Tibial nerve (tissue), 4 donors: ENCODE results near the gene ATXN2L. TPM values are rescaled to one million over a fixed set of nuclear protein-coding genes. Genes with fewer than 3 reads are reported as not detected.
"Not testable (repeated sequence)": the region's sequence is repeated elsewhere in the genome, so short reads cannot be mapped to it uniquely, and the experiment has no call there.

Experiments used
- DNase-seq, 2 donors: peaks; one replicate each; pipeline ENCODE4 v3.0.0-alpha.2; 2019; ENCODE audit warnings: low spot score in 2 of 2
- H3K27ac ChIP-seq, 4 donors: fragments of 200-600 bp; sonication (generic) in 3 of 4; one replicate each; pipeline ENCODE4 v1.5.1; 2017 to 2019; ENCODE audit warnings: mild to moderate bottlenecking in 1 of 4
- H3K27me3 ChIP-seq, 2 donors: fragments of 200-600 bp; sonication (generic) in 1 of 2; one replicate each; pipeline versions ENCODE4 v1.5.1 to v1.6.0; 2017 to 2019
- H3K36me3 ChIP-seq, 3 donors: fragments of 200-600 bp; sonication (generic); one replicate each; pipeline ENCODE4 v1.5.1; 2018 to 2019
- H3K4me1 ChIP-seq, 4 donors: fragments of 200-600 bp; sonication (generic) in 3 of 4; one replicate each; pipeline ENCODE4 v1.5.1; 2017 to 2019
- H3K4me3 ChIP-seq, 4 donors: fragments of 200-600 bp; sonication (generic) in 3 of 4; one replicate each; pipeline ENCODE4 v1.5.1; 2017 to 2019; ENCODE audit warnings: mild to moderate bottlenecking in 1 of 4, moderate library complexity in 1 of 4
- H3K9me3 ChIP-seq, 4 donors: fragments of 200-600 bp; sonication (generic) in 3 of 4; one replicate each; pipeline ENCODE4 v1.5.1; 2017 to 2019
- EP300 ChIP-seq, 2 donors: sonication (generic); formaldehyde crosslinking; IDR thresholded peaks; one replicate each; pipeline ENCODE4 v1.6.1; 2017; ENCODE audit warnings: antibody characterized with exemption in 2 of 2, mild to moderate bottlenecking in 1 of 2
- POLR2A ChIP-seq, 2 donors: fragments of 450-650 bp; IDR thresholded peaks; one replicate each; pipeline ENCODE4 v1.6.1; 2017; ENCODE audit warnings: antibody characterized with exemption in 2 of 2, mild to moderate bottlenecking in 2 of 2, moderate library complexity in 2 of 2
- WGBS, 2 donors: methylation state at CpG; one replicate each; pipeline ENCODE4 v1.1.5; 2018; 5-methylcytosine and 5-hydroxymethylcytosine counted together
- total RNA-seq, 4 donors: library from RNA; depleted of rRNA; stranded (reverse); fragments of >200 nt; gene quantifications; one replicate each; pipeline ENCODE4 v1.1.0, GENCODE V29; 2016
- TF ChIP-seq, protein P1 (sequence below), 5 experiments: fragments of 200-600 bp in 3 of 5; fragments of 450-650 bp in 2 of 5; sonication (generic) in 3 of 5; IDR thresholded peaks; one replicate each; pipeline ENCODE4 v1.5.1; 2016 to 2019; ENCODE audit warnings: antibody characterized with exemption in 5 of 5, mild to moderate bottlenecking in 3 of 5, moderate library complexity in 2 of 5

The ATXN2L gene
- total RNA-seq, 4 donors from 2014 or later: 57.6 to 121 (median 87.7) TPM

DNA sequence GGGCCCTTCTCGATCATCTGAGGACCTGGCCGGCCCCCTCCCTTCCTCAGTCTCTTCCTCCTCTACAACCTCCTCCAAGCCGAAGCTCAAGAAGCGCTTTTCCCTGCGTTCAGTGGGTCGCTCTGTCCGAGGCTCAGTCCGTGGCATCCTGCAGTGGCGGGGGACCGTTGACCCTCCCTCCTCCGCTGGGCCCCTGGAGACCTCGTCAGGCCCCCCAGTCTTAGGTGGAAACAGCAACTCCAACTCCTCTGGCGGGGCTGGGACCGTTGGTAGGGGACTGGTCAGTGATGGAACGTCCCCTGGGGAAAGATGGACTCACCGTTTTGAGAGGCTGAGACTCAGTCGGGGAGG is 43.6 kb downstream of the ATXN2L start:
- TF ChIP-seq, protein P1, sequence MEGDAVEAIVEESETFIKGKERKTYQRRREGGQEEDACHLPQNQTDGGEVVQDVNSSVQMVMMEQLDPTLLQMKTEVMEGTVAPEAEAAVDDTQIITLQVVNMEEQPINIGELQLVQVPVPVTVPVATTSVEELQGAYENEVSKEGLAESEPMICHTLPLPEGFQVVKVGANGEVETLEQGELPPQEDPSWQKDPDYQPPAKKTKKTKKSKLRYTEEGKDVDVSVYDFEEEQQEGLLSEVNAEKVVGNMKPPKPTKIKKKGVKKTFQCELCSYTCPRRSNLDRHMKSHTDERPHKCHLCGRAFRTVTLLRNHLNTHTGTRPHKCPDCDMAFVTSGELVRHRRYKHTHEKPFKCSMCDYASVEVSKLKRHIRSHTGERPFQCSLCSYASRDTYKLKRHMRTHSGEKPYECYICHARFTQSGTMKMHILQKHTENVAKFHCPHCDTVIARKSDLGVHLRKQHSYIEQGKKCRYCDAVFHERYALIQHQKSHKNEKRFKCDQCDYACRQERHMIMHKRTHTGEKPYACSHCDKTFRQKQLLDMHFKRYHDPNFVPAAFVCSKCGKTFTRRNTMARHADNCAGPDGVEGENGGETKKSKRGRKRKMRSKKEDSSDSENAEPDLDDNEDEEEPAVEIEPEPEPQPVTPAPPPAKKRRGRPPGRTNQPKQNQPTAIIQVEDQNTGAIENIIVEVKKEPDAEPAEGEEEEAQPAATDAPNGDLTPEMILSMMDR (IDR thresholded peaks at IDR 0.05): no peak
- TF ChIP-seq POLR2A (IDR thresholded peaks at IDR 0.05) (no peak), EP300 (IDR thresholded peaks at IDR 0.05) (no peak)

DNA sequence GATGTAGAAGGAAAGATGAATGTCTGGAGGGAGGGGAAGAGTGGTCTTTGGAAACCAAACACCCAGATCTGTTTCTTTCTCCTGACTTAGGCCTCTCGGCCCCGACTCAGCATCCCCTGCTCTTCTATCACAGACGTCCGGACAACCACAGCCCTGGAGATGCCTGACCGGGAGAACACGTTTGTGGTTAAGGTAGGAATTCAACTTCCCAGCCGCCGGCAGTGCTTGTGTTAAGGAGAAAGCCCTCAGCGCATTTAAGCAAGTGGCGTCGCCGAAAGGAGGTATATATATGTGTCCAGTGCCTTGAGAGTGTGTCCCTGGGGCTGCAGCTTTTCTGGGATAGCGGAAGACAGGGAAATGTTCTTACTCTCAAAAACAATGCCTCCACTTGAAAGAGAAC is 44.4 kb downstream of the ATXN2L start:
- WGBS, 2 donors: 91 to 92% methylated on average over 13 of the region's 13 CpGs

More for the DNA sequence above, 43.6 kb downstream of the ATXN2L start:
- peaks cover 0 to 34% (median 10%) of the 10 kb centered on the region in 4 donors for H3K4me1 ChIP-seq
- H3K36me3 ChIP-seq: peaks cover 0 to 59% (median 33%) of the 10 kb centered on the region in 3 donors
- no peaks in the 10 kb centered on the region for H3K27me3 ChIP-seq
- no peaks in the 10 kb centered on the region for H3K9me3 ChIP-seq
- no peak overlapping the region for H3K4me3 ChIP-seq
- DNase-seq: no peak
- H3K27ac ChIP-seq: no peak overlapping the region
- 73 to 82% methylated on average over 16 to 17 of the region's 17 CpGs for WGBS, 2 donors

DNA sequence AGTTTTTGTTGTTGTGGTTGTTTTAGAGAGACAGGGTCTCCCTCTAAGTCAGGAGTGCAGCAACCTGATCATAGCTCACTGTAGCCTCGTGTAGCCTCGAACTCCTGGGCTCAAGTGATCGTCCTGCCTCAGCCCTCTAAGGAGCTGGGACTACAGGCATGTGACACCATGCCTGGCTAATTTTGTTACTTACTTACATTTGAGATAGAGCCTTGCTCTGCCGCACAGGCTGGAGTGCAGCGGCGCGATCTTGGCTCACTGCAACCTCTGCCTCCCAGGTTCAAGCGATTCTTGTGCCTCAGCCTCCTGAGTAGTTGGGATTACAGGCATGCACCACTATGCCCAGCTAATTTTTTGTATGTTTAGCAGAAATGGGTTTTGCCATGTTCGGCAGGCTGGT is 44.8 kb downstream of the ATXN2L start:
- not testable (repeated sequence) for H3K4me3 ChIP-seq, DNase-seq, H3K27ac ChIP-seq, H3K27me3 ChIP-seq, H3K9me3 ChIP-seq
- Histone ChIP-seq H3K36me3 (peaks cover 0 to 71% (median 33%) of the 10 kb centered on the region in 3 donors), H3K4me1 (peaks cover 0 to 28% (median 10%) of the 10 kb centered on the region in 4 donors)
- WGBS, 2 donors: 89 to 91% methylated on average over 9 of the region's 9 CpGs

More for the DNA sequence above, 44.4 kb downstream of the ATXN2L start:
- Histone ChIP-seq H3K27ac (no peak overlapping the region), H3K4me3 (no peak overlapping the region), H3K4me1 (peaks cover 0 to 32% (median 10%) of the 10 kb centered on the region in 4 donors), H3K27me3 (no peaks in the 10 kb centered on the region), H3K36me3 (peaks cover 0 to 67% (median 33%) of the 10 kb centered on the region in 3 donors), H3K9me3 (no peaks in the 10 kb centered on the region)
- no peak for DNase-seq
- TF ChIP-seq, protein P1 (IDR thresholded peaks at IDR 0.05): no peak
- TF ChIP-seq POLR2A (IDR thresholded peaks at IDR 0.05): no peak
- no peak for TF ChIP-seq EP300 (IDR thresholded peaks at IDR 0.05)

DNA sequence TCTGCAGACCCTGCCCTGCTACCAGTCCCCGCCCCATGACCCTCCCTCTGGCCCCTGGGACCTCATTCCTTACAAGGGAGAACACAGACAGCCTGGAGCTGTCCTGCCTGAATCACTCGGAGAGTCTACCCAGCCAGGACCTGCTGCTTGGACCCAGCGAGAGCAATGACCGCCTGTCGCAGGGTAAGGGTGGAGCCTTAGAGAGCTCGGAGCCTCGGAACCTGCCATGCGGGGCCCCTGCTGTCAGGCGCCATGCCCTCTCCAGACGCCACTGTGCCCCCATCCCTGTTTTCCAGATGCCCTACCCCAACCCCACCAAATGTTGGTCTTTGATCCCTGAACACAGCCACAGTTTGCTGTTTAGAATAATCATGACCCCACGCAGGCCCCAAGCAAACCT is 46.4 kb downstream of the ATXN2L start:
- 87 to 92% methylated on average over 10 to 11 of the region's 11 CpGs for WGBS, 2 donors
- DNase-seq: no peak
- Histone ChIP-seq H3K4me1 (peaks cover 0 to 23% (median 10%) of the 10 kb centered on the region in 4 donors), H3K36me3 (peaks cover 0 to 87% (median 33%) of the 10 kb centered on the region in 3 donors), H3K4me3 (no peak overlapping the region), H3K27me3 (no peaks in the 10 kb centered on the region), H3K9me3 (no peaks in the 10 kb centered on the region), H3K27ac (no peak overlapping the region)
- TF ChIP-seq POLR2A (IDR thresholded peaks at IDR 0.05): no peak
- TF ChIP-seq, protein P1 (IDR thresholded peaks at IDR 0.05): no peak
- TF ChIP-seq EP300 (IDR thresholded peaks at IDR 0.05): no peak

DNA sequence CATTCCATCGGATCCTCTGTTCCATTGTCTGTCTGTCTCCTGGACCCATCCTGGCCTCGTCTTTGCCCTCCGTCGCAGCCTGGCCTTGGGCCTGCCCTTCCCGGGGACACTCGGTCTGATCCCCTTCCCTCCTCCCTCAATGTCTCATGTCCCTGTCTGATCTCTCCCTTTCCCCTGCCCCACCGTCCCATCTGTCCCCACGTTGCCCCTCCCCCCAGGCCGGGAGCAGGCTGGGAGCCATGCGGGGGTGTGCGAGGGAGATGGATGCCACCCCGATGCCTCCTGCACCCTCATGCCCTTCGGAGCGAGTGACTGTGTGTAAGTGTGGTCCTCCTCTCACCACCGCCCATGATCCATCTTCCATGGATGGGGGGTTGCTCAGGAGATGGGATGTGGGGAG is 50.2 kb downstream of the ATXN2L start:
- no peaks in the 10 kb centered on the region for H3K27me3 ChIP-seq
- no peak overlapping the region for H3K27ac ChIP-seq
- TF ChIP-seq, protein P1 (IDR thresholded peaks at IDR 0.05): no peak
- TF ChIP-seq POLR2A (IDR thresholded peaks at IDR 0.05): no peak
- TF ChIP-seq EP300 (IDR thresholded peaks at IDR 0.05): no peak
- H3K36me3 ChIP-seq: peaks cover 0 to 80% (median 21%) of the 10 kb centered on the region in 3 donors
- H3K9me3 ChIP-seq: no peaks in the 10 kb centered on the region
- H3K4me1 ChIP-seq: peaks cover 0 to 6% (median 0%) of the 10 kb centered on the region in 4 donors
- no peak overlapping the region for H3K4me3 ChIP-seq
- no peak for DNase-seq
- WGBS, 2 donors: 85 to 89% methylated on average over 15 of the region's 15 CpGs
